ENCODE data around the gene ZNF212. TPM values are rescaled to one million over a fixed set of nuclear protein-coding genes. Genes with fewer than 3 reads are reported as not detected.
"Not testable (repeated sequence)": the region's sequence is repeated elsewhere in the genome, so short reads cannot be mapped to it uniquely, and the experiment has no call there.

ZNF212 gene
- total RNA-seq, 1 donor from 2014 or later = 7.5 TPM

- ATAC-seq = no peak
Measured at GRCh38 chr7:149253665-149254064, 14.2 kb downstream of the ZNF212 start.

GRCh38 chr7:149254181-149254858 is 14.9 kb downstream of the ZNF212 start:
- ATAC-seq = no peak

GRCh38 chr7:149255174-149255573 is 15.7 kb downstream of the ZNF212 start:
- no peak for ATAC-seq

GRCh38 chr7:149256568-149256967 is 17.1 kb downstream of the ZNF212 start:
- ATAC-seq = no peak

- peak; percentile 39 for ATAC-seq
Measured at GRCh38 chr7:149257146-149257545, 17.7 kb downstream of the ZNF212 start.

- ATAC-seq = no peak
Measured at GRCh38 chr7:149261316-149261828, 21.9 kb downstream of the ZNF212 start.

- peak; percentile 93 for ATAC-seq
Measured at GRCh38 chr7:149261829-149262617, 22.6 kb downstream of the ZNF212 start, which contains the start of gene ZNF783. Gene ZNF783 (plus strand): TSS chr7:149262196. CDS start chr7:149262334, 138 bp downstream.

GRCh38 chr7:149266451-149266850 is 27.0 kb downstream of the ZNF212 start:
- ATAC-seq = no peak

- no peak for ATAC-seq
Measured at GRCh38 chr7:149267733-149268132, 28.3 kb downstream of the ZNF212 start.

- not testable (repeated sequence) for ATAC-seq
Measured at GRCh38 chr7:149274424-149274823, 35.0 kb downstream of the ZNF212 start.

- no peak for ATAC-seq
Measured at GRCh38 chr7:149277871-149278270, 38.4 kb downstream of the ZNF212 start.

- no peak for ATAC-seq
Measured at GRCh38 chr7:149278396-149278795, 38.9 kb downstream of the ZNF212 start.

- no peak for ATAC-seq
Measured at GRCh38 chr7:149279111-149279743, 39.8 kb downstream of the ZNF212 start.

- ATAC-seq = no peak
Measured at GRCh38 chr7:149280151-149280550, 40.7 kb downstream of the ZNF212 start.

GRCh38 chr7:149280661-149281507 is 41.4 kb downstream of the ZNF212 start:
- no peak for ATAC-seq

GRCh38 chr7:149281508-149282330 is 42.3 kb downstream of the ZNF212 start:
- ATAC-seq = no peak

GRCh38 chr7:149282331-149282655 is 42.8 kb downstream of the ZNF212 start:
- ATAC-seq = no peak

- no peak for ATAC-seq
Measured at GRCh38 chr7:149283321-149283720, 43.9 kb downstream of the ZNF212 start.

- ATAC-seq = no peak
Measured at GRCh38 chr7:149284343-149284742, 44.9 kb downstream of the ZNF212 start.

GRCh38 chr7:149284850-149285585 is 45.6 kb downstream of the ZNF212 start:
- peak; percentile 99 for ATAC-seq

GRCh38 chr7:149285603-149286002 is 46.2 kb downstream of the ZNF212 start:
- ATAC-seq = no peak

Data from esophagus mucosa (tissue), 1 donor.